Measurements from ENCODE around the gene FASLG.
"Not testable (repeated sequence)": the region's sequence is repeated elsewhere in the genome, so short reads cannot be mapped to it uniquely, and the experiment has no call there.

Gene FASLG

DNA sequence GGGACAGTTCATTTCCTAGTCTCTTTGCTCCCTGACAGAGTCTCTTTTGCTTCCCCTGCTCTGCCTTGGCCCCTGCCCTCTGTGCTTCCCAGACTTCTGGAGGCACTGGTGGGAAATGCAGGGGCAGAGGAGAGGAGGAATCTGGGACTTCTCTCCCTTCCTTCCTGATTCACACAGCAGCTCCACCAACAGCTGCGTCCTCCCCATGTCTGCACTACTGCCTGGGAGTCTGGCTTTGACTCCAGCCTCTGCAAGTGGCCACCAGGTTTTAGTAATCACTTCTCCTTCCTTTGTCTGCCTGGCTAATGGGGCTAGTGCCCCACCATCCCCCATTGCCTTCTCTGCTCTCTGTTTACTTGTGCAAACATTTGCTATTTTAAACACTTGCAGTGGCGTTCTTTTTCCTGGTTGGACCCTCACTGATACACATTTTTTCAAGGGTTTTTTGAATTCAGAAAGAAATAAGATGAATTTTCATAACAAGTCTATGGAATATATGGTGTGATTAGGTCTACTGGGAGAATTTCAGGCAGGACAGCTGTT, 21.9 kb downstream of the FASLG start:
- Histone ChIP-seq H3K4me1 (ENCODE audit: insufficient read depth, low read length) (peaks cover 4% of the 10 kb centered on the region; the same call in 1 of the 2 replicates), H3K9me3 (ENCODE audit: control insufficient read depth, insufficient read depth, low read length) (peaks cover 3% of the 10 kb centered on the region; the same call in 1 of the 2 replicates), H3K9ac (ENCODE audit: low read depth, low read length) (no peak overlapping the region), H3K36me3 (ENCODE audit: insufficient read depth, low read length) (no peaks in the 10 kb centered on the region)

DNA sequence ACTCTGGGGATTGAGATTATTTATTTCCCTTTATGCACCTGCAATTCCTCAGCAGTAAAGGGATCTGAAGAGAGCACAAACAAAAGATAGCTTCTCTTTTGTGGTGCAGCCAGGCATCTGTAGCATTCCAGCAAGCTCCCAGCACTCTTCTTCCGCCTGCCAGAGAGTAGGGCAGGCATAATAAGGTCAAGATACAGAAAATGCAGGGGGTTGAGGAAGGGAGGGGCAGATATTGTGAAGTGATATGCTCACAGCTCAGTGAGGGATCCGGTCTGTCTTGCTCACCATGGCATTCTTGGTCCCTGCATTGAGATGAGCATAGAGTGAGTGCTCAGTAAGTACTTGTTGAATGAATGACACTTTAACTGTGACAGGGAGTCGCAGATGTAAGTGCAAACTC, 23.9 kb downstream of the FASLG start:
- H3K36me3 ChIP-seq (ENCODE audit: insufficient read depth, low read length): no peaks in the 10 kb centered on the region
- no peak overlapping the region for H3K9ac ChIP-seq (ENCODE audit: low read depth, low read length)
- peaks cover 3% of the 10 kb centered on the region; the same call in 1 of the 2 replicates for H3K9me3 ChIP-seq (ENCODE audit: control insufficient read depth, insufficient read depth, low read length)
- H3K4me1 ChIP-seq (ENCODE audit: insufficient read depth, low read length): no peaks in the 10 kb centered on the region; the same call in 1 of the 2 replicates

GRCh38 chr1:172686143-172686542, 27.2 kb downstream of the FASLG start:
- Histone ChIP-seq H3K4me1 (ENCODE audit: insufficient read depth, low read length) (no peaks in the 10 kb centered on the region), H3K36me3 (ENCODE audit: insufficient read depth, low read length) (no peaks in the 10 kb centered on the region), H3K9me3 (ENCODE audit: control insufficient read depth, insufficient read depth, low read length) (peaks cover 2% of the 10 kb centered on the region; the same call in 1 of the 2 replicates), H3K9ac (ENCODE audit: low read depth, low read length) (no peak overlapping the region)

DNA sequence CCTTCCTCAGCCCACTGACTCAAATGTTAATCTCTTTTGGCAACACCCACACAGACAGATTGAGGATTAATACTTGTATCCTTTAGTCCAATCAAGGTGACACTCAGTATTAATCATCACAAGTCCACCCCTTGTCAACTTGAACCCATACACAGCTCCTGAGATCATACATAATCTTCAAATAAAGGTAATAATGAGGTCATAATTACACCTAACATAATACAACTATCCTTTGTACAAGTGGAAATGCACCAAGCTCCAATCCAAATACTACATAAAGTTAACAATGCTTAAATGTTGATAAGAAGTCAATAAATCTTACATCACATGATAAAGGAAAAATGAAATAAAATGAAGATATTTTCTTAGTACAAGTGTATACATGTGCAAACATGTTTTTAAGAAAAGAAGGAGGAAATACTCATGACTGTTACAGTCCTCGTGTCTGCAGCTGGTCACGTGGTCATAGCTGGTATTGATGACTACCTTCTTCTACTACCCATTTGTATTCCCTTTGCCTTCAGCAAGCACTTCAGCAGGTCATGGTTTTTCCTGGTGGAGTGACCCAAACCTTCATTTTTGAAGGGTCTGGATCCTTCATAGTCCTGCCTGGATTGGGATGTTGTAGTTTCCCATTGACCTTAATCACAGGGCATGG, 29.7 kb downstream of the FASLG start:
- H3K36me3 ChIP-seq (ENCODE audit: insufficient read depth, low read length); H3K9me3 ChIP-seq (ENCODE audit: control insufficient read depth, insufficient read depth, low read length); H3K4me1 ChIP-seq (ENCODE audit: insufficient read depth, low read length); H3K9ac ChIP-seq (ENCODE audit: low read depth, low read length): not testable (repeated sequence)

- not testable (repeated sequence) for H3K9me3 ChIP-seq (ENCODE audit: control insufficient read depth, insufficient read depth, low read length); H3K9ac ChIP-seq (ENCODE audit: low read depth, low read length); H3K4me1 ChIP-seq (ENCODE audit: insufficient read depth, low read length); H3K36me3 ChIP-seq (ENCODE audit: insufficient read depth, low read length)
Measured at GRCh38 chr1:172690925-172691324, 32.0 kb downstream of the FASLG start.

GRCh38 chr1:172697534-172698002, 38.7 kb downstream of the FASLG start:
- Histone ChIP-seq H3K9me3 (ENCODE audit: control insufficient read depth, insufficient read depth, low read length) (no peaks in the 10 kb centered on the region), H3K36me3 (ENCODE audit: insufficient read depth, low read length) (no peaks in the 10 kb centered on the region), H3K9ac (ENCODE audit: low read depth, low read length) (no peak overlapping the region), H3K4me1 (ENCODE audit: insufficient read depth, low read length) (no peaks in the 10 kb centered on the region)

DNA sequence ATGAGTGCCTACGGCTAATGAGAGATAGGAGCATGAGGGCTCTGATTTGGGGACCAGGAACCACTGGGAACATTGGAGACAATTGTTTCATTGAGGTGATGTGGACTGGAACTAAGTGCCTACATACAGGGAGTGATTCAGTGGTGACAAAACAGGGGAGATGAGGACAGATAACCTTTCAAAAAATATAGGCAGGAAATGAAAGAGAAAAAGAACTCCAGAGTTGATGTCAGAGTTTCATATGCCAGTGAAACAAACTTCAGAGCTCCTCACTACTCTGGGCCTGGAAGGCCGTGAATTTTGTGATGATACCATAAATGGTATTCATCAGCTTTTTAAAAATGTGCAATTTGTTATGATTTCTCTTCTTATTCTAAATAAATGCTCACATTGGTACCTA, 39.3 kb downstream of the FASLG start:
- Histone ChIP-seq H3K4me1 (ENCODE audit: insufficient read depth, low read length) (no peaks in the 10 kb centered on the region), H3K9me3 (ENCODE audit: control insufficient read depth, insufficient read depth, low read length) (no peaks in the 10 kb centered on the region), H3K9ac (ENCODE audit: low read depth, low read length) (no peak overlapping the region)

GRCh38 chr1:172699111-172699510, 40.2 kb downstream of the FASLG start:
- Histone ChIP-seq H3K4me1 (ENCODE audit: insufficient read depth, low read length) (peaks cover 7% of the 10 kb centered on the region; the same call in 1 of the 2 replicates), H3K9ac (ENCODE audit: low read depth, low read length) (no peak overlapping the region), H3K9me3 (ENCODE audit: control insufficient read depth, insufficient read depth, low read length) (no peaks in the 10 kb centered on the region), H3K36me3 (ENCODE audit: insufficient read depth, low read length) (no peaks in the 10 kb centered on the region)

More for the DNA sequence above, 39.3 kb downstream of the FASLG start:
- no peaks in the 10 kb centered on the region for H3K36me3 ChIP-seq (ENCODE audit: insufficient read depth, low read length)

GRCh38 chr1:172699695-172700227, 40.9 kb downstream of the FASLG start:
- Histone ChIP-seq H3K9me3 (ENCODE audit: control insufficient read depth, insufficient read depth, low read length) (no peaks in the 10 kb centered on the region), H3K36me3 (ENCODE audit: insufficient read depth, low read length) (no peaks in the 10 kb centered on the region), H3K9ac (ENCODE audit: low read depth, low read length) (no peak overlapping the region), H3K4me1 (ENCODE audit: insufficient read depth, low read length) (peaks cover 10% of the 10 kb centered on the region; the same call in 1 of the 2 replicates)

- H3K4me1 ChIP-seq (ENCODE audit: insufficient read depth, low read length): peaks cover 18% of the 10 kb centered on the region; the same call in 1 of the 2 replicates
- H3K36me3 ChIP-seq (ENCODE audit: insufficient read depth, low read length): no peaks in the 10 kb centered on the region
- no peaks in the 10 kb centered on the region for H3K9me3 ChIP-seq (ENCODE audit: control insufficient read depth, insufficient read depth, low read length)
- H3K9ac ChIP-seq (ENCODE audit: low read depth, low read length): no peak overlapping the region
Measured at GRCh38 chr1:172700556-172700955, 41.7 kb downstream of the FASLG start.

DNA sequence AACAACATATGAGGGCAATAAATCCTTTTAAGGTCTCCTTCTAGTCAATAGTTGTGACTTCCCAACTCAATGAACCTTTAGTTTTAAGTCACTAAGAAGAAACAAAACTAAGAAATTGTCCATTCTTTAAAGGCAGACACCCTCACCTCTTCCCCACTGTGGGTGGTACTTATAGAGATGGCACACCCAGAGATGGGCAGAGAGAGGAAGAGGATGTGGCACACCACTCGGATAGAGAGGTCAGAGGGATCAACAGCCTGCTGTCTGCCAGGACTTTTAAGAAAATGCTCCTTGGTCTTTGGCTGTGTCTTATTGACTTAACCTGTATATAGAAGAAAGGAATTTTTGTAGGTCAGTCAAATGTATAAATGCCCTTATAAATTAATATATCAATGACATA, 45.1 kb downstream of the FASLG start:
- Histone ChIP-seq H3K36me3 (ENCODE audit: insufficient read depth, low read length) (no peaks in the 10 kb centered on the region), H3K9me3 (ENCODE audit: control insufficient read depth, insufficient read depth, low read length) (no peaks in the 10 kb centered on the region), H3K9ac (ENCODE audit: low read depth, low read length) (no peak overlapping the region), H3K4me1 (ENCODE audit: insufficient read depth, low read length) (peaks cover 18% of the 10 kb centered on the region; the same call in 1 of the 2 replicates)

DNA sequence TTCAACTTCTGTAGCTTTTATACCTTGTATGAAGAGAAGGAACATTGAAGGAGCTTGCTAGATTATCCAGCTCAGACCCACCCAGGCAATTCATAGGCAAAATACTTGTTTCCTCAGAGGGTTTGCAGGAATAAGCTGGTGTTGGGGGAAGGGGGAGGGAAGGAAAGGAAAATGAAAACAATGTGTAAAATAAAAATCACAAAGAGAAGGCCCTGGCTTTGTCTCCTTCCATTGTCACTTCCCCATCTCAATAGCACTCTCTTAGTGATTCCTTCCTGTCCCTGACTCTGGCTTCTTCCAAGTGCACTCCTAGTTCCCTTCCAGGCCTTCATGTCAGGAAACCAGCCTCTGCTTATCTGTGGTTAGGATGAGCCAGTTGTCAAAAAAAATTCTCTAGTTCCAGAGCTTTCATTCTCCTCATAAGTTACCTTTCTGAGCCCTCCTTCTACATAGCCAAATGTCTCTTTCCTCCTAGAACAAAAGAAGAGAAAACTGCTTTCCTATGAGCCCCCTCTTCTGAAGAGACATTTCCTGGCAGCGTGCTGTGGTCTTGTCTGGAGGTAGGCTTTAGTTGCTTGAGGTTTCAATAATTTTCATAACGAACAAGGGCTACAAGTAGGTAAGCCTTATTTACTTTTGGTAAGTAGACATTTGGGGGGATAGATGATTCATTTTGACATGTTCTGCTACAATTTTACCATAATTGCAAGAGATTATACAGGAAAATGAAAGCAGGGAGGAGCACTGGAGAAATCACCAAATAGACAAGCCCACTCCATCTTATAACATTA, 45.7 kb downstream of the FASLG start:
- Histone ChIP-seq H3K36me3 (ENCODE audit: insufficient read depth, low read length) (no peaks in the 10 kb centered on the region), H3K9me3 (ENCODE audit: control insufficient read depth, insufficient read depth, low read length) (no peaks in the 10 kb centered on the region), H3K4me1 (ENCODE audit: insufficient read depth, low read length) (peaks cover 18% of the 10 kb centered on the region; the same call in 1 of the 2 replicates), H3K9ac (ENCODE audit: low read depth, low read length) (no peak overlapping the region)

- no peak overlapping the region for H3K9ac ChIP-seq (ENCODE audit: low read depth, low read length)
- H3K9me3 ChIP-seq (ENCODE audit: control insufficient read depth, insufficient read depth, low read length): no peaks in the 10 kb centered on the region
- no peaks in the 10 kb centered on the region for H3K36me3 ChIP-seq (ENCODE audit: insufficient read depth, low read length)
- H3K4me1 ChIP-seq (ENCODE audit: insufficient read depth, low read length): peaks cover 17% of the 10 kb centered on the region; the same call in 1 of the 2 replicates
Measured at GRCh38 chr1:172708452-172708851, 49.5 kb downstream of the FASLG start.

DNA sequence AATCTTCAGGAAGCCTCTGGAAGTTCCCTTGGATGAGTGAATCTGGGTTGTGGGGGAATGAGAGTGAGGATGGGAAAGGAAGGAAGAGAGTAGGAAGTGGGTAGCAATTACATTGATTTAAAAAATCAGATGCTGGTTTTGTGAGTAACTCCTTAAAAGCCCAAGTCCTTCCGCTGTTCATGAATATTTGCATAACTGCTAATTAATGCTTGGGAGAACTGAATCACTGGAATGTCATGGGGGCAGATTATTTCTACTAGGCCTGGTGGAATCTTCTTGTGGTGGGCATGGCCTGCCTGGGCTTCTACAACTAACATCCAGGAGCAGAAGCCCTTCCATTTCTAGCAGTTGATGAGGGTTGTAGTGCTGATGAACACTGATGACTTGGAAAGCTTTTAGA, 52.7 kb downstream of the FASLG start:
- Histone ChIP-seq H3K4me1 (ENCODE audit: insufficient read depth, low read length) (peaks cover 11% of the 10 kb centered on the region; the same call in 1 of the 2 replicates), H3K36me3 (ENCODE audit: insufficient read depth, low read length) (no peaks in the 10 kb centered on the region), H3K9me3 (ENCODE audit: control insufficient read depth, insufficient read depth, low read length) (no peaks in the 10 kb centered on the region), H3K9ac (ENCODE audit: low read depth, low read length) (no peak overlapping the region)

Data from ES-I3 (cell line).